Stomach (tissue), 9 donors: ENCODE results near the gene PKD2L2. TPM values are rescaled to one million over a fixed set of nuclear protein-coding genes. Genes with fewer than 3 reads are reported as not detected.
"Not testable (repeated sequence)": the region's sequence is repeated elsewhere in the genome, so short reads cannot be mapped to it uniquely, and the experiment has no call there.

Source experiments
- DNase-seq, 2 donors: peaks; one replicate each; pipeline versions ENCODE4 v3.0.0 to v3.0.0-alpha.2; 2013 to 2019
- H3K27ac ChIP-seq, 5 donors: fragments of 200-600 bp in 4 of 5; sonication (generic) in 4 of 5; one replicate each; pipeline ENCODE4 v1.5.1; 2013 to 2019; ENCODE audit warnings: mild to moderate bottlenecking in 1 of 5, moderate library complexity in 1 of 5
- H3K27me3 ChIP-seq, 3 donors: fragments of 200-600 bp; sonication (generic); one replicate each; pipeline ENCODE4 v1.5.1; 2017 to 2019; ENCODE audit warnings: mixed run types in 1 of 3
- H3K36me3 ChIP-seq, 4 donors: fragments of 200-600 bp; sonication (generic); 1 replicate in 3 of 4; 2 replicates in 1 of 4; pipeline ENCODE4 v1.5.1; 2016 to 2019
- H3K4me1 ChIP-seq, 4 donors: fragments of 200-600 bp; sonication (generic); one replicate each; pipeline ENCODE4 v1.5.1; 2016 to 2019
- H3K4me3 ChIP-seq, 4 donors: fragments of 200-600 bp; sonication (generic) in 3 of 4; one replicate each; pipeline ENCODE4 v1.5.1; 2016 to 2019; ENCODE audit warnings: mild to moderate bottlenecking in 1 of 4
- H3K9me3 ChIP-seq, 4 donors: fragments of 200-600 bp; sonication (generic); one replicate each; pipeline ENCODE4 v1.5.1; 2016 to 2019
- EP300 ChIP-seq: sonication (generic); formaldehyde crosslinking; IDR thresholded peaks from one replicate; pipeline ENCODE4 v1.6.1; 2017; ENCODE audit warnings: antibody characterized with exemption
- POLR2A ChIP-seq, 4 donors: fragments of 450-650 bp; IDR thresholded peaks; one replicate each; pipeline ENCODE4 v1.6.1; 2016; ENCODE audit warnings: antibody characterized with exemption in 4 of 4, control low read depth in 2 of 4, mild to moderate bottlenecking in 1 of 4, moderate library complexity in 1 of 4
- POLR2AphosphoS5 ChIP-seq, 3 donors: sonication (generic); formaldehyde crosslinking; IDR thresholded peaks; one replicate each; pipeline ENCODE4 v1.6.1; 2016; ENCODE audit warnings: antibody characterized with exemption in 3 of 3
- WGBS, 5 donors: extraction: QIAGEN DNeasy Blood & Tissue Kit in 3 of 5; methylation state at CpG; one replicate each; pipeline versions ENCODE4 v1.1.5 to v1.1.7; 2013 to 2018; 5-methylcytosine and 5-hydroxymethylcytosine counted together
- intact Hi-C: fragments of 100-400 bp; cut with DNase I; formaldehyde crosslinking; loops from one replicate; pipeline ENCODE4 v1.15.1; 2023; ENCODE audit warnings: low total_unique reads
- polyA plus RNA-seq, 3 donors: library from polyadenylated mRNA; stranded (reverse); fragments of 200-250 nt; gene quantifications; one replicate each; pipeline ENCODE4 v1.2.3, GENCODE V29; 2013
- total RNA-seq, 5 donors: library from RNA; depleted of rRNA; stranded (reverse); fragments of >200 nt; gene quantifications; one replicate each; pipeline versions ENCODE4 v1.1.0 to v1.2.3, GENCODE V29; 2014 to 2016
- TF ChIP-seq, protein P1 (sequence below), 7 experiments: fragments of 450-650 bp in 4 of 7; fragments of 200-600 bp in 3 of 7; sonication (generic) in 3 of 7; IDR thresholded peaks; one replicate each; pipeline ENCODE4 v1.5.1; 2016 to 2019; ENCODE audit warnings: antibody characterized with exemption in 7 of 7, control low read depth in 2 of 7, mild to moderate bottlenecking in 1 of 7
- donor health status: healthy with polysubstance abuse.
- donor health status: Bipolar disorder and iron deficiency.
- donor health status: healthy.

PKD2L2 gene
- total and polyA plus RNA-seq, 8 donors = not detected

DNA sequence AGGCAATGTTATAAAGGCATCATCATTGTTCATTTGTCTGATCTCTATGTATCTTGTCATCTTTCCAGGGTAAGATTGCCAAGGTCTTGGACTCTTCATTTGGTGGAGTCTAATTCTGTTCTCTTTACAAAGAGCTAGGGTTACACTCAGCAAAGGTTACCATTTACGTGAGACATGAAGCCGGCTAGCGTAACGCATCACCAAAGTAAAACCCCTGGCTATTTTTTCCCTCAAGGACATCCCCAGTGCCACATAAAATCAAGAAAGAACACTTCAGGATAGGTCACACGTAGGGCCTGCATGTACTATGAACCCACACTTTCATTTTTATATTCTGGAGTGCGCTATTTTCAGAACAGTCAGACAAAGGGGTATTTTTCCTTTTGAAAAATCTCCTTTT lies 41.6 kb upstream of the PKD2L2 start:
- Histone ChIP-seq H3K4me3 (no peak overlapping the region), H3K9me3 (no peaks in the 10 kb centered on the region), H3K4me1 (no peaks in the 10 kb centered on the region), H3K27me3 (no peaks in the 10 kb centered on the region), H3K27ac (no peak overlapping the region), H3K36me3 (no peaks in the 10 kb centered on the region)
- TF ChIP-seq, protein P1, sequence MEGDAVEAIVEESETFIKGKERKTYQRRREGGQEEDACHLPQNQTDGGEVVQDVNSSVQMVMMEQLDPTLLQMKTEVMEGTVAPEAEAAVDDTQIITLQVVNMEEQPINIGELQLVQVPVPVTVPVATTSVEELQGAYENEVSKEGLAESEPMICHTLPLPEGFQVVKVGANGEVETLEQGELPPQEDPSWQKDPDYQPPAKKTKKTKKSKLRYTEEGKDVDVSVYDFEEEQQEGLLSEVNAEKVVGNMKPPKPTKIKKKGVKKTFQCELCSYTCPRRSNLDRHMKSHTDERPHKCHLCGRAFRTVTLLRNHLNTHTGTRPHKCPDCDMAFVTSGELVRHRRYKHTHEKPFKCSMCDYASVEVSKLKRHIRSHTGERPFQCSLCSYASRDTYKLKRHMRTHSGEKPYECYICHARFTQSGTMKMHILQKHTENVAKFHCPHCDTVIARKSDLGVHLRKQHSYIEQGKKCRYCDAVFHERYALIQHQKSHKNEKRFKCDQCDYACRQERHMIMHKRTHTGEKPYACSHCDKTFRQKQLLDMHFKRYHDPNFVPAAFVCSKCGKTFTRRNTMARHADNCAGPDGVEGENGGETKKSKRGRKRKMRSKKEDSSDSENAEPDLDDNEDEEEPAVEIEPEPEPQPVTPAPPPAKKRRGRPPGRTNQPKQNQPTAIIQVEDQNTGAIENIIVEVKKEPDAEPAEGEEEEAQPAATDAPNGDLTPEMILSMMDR (IDR thresholded peaks at IDR 0.05) = no peak
- no peak for DNase-seq
- WGBS, 5 donors = 88 to 95% (median 94%) methylated on average over 6 of the region's 6 CpGs
- intact Hi-C loops = no loop called here

DNA sequence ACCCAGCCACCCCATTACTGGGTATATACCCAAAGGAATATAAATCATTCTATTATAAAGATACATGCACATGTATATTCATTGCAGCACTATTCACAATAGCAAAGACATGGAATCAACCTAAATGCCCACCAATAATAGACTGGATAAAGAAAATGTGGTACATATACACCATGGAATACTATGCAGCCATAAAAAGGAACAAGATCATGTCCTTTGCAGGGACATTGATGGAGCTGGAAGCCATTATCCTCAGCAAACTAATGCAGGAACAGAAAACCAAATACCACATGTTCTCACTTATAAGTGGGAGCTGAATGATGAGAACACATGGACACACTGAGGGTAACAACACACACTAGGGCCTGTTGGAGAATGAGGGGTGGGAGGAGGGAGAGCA lies 36.1 kb upstream of the PKD2L2 start:
- H3K27me3 ChIP-seq, H3K36me3 ChIP-seq, H3K4me1 ChIP-seq, H3K4me3 ChIP-seq, H3K27ac ChIP-seq, intact Hi-C loops, H3K9me3 ChIP-seq, DNase-seq: not testable (repeated sequence)

DNA sequence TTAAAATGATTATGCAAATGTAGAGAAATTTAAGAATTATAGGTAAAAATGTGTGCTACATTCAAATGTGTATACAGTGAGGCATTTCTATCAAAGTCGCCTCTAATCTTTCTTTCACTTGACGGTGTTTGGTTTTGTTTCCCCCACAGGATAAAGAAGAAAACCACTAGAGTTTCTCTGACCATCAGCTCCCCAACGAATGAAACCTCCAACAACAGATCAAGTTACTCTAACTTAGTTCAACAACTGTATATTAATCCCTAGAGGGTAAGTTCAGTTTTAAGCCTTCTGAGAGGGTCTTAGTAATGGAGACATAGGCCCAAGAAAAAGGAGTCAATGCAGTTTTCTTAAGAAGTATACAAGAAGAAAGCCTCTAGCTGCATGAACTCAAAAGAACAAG lies 33.1 kb upstream of the PKD2L2 start:
- Histone ChIP-seq H3K9me3 (no peaks in the 10 kb centered on the region), H3K27me3 (no peaks in the 10 kb centered on the region), H3K4me1 (peaks cover 0 to 19% (median 10%) of the 10 kb centered on the region in 4 donors), H3K27ac (no peak overlapping the region), H3K36me3 (no peaks in the 10 kb centered on the region), H3K4me3 (no peak overlapping the region)
- TF ChIP-seq POLR2A (IDR thresholded peaks at IDR 0.05) = no peak
- TF ChIP-seq POLR2AphosphoS5 (IDR thresholded peaks at IDR 0.05) = no peak
- TF ChIP-seq, protein P1 (IDR thresholded peaks at IDR 0.05) = no peak
- TF ChIP-seq EP300 = no peak
- DNase-seq = no peak
- whole genome bisulfite sequencing, 5 donors = 64 to 72% (median 68%) methylated on average over 3 of the region's 3 CpGs
- intact Hi-C loops = no loop called here

DNA sequence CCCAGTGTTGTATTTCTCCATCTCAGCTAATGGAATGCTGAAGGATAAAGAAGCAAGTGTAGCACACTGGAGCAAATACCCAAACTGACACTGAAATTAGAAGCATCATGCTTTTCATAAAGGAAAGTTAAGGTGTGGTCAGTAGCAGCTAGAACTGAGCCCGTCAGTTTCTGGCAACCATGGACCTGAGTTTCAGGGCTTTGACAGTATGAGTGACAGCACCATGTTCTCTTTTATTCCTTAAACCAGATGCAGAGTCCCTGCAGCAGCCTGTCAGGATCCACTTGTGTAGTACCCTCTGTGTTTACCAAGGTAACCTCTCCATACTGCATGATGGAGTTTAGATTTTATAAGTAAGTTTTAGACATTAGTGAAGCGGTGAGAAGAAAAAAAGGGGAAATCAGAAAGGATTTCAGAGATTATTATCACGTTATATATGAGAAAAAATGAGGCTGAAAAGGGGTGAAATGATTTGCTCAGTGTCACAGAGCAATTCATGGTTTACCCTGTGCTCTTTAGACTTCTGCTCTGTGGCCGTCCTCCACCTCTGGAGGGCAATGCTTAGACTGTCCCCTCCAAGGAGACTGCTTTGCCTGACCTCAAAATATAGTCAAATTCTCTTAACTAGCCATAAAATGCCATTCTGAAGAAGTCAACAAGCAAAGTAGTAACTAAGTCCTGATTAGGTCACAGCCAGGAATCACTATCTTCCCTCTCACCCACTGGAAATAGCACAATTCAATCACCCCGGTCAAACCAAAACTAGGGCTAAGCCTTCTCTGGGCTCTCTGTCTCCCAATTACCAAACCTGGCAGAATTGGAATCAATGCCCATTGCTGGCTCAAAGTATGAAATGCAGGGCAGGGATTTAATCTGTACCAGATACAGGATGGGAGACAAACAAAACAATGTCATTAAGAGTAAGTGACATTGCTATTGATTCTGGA lies 32.1 kb upstream of the PKD2L2 start:
- Histone ChIP-seq H3K27ac (no peak overlapping the region), H3K36me3 (no peaks in the 10 kb centered on the region), H3K27me3 (no peaks in the 10 kb centered on the region), H3K4me1 (peaks cover 0 to 19% (median 10%) of the 10 kb centered on the region in 4 donors), H3K9me3 (no peaks in the 10 kb centered on the region), H3K4me3 (no peak overlapping the region)
- WGBS, 5 donors = 82 to 90% (median 89%) methylated on average over 5 of the region's 5 CpGs
- TF ChIP-seq POLR2AphosphoS5 (IDR thresholded peaks at IDR 0.05) (no peak), POLR2A (IDR thresholded peaks at IDR 0.05) (no peak), EP300 (no peak)
- TF ChIP-seq, protein P1 (IDR thresholded peaks at IDR 0.05) = no peak
- intact Hi-C loops = no loop called here
- no peak for DNase-seq
